IPS-18c (cell line): ENCODE measurements around the gene FMO5.
"Not testable (repeated sequence)": the region's sequence is repeated elsewhere in the genome, so short reads cannot be mapped to it uniquely, and the experiment has no call there.

Source experiments
- H3K4me3 ChIP-seq: 2 replicates; pipeline ENCODE4 v1.7.0; 2013; ENCODE audit warnings: low read depth, mild to moderate bottlenecking, low read length, moderate library complexity; ENCODE audit not compliant: insufficient read depth
- H3K9me3 ChIP-seq: one replicate; pipeline ENCODE4 v1.6.1; 2013; ENCODE audit warnings: mild to moderate bottlenecking, low read length, moderate library complexity; ENCODE audit not compliant: control insufficient read depth, insufficient read depth

The FMO5 gene

DNA sequence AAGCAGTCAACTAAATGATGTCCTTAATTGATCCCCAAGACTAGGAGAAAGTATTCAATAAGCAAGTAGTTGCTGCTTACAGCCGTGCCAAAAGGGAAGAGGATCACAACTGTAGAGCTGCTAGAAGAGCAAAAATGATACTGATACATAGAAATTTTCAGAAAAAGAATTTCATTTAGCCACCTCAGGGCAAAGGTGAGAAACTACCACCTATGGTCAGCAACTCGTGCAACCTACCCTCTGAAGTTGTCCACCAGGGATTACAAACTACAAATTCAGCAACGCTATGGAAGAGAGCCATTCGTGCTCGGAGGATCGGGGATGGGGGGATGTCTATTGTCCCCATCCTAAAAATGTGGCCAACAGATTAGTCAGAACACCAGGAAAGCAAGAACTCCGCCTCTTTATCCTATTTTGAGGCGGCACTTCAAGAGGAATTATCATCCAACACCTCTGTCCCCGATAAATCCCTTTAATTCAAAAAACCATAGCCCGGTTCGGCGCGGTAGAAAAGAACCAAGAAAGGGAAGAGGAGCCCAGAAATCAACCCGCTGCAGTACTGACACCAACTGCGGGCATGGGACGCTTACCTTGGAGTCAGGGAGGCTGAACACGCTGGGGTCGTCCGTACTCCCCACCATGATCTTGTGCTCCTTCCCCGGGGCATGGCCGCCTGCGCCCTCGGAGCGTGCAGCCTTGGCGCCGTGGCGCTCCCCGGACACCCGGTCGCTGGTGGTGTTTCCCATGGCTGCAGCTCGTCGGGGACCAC lies 53.6 kb downstream of the FMO5 start:
- H3K4me3 ChIP-seq, result peak overlapping the region; percentile 79
- no peaks in the 10 kb centered on the region for H3K9me3 ChIP-seq

DNA sequence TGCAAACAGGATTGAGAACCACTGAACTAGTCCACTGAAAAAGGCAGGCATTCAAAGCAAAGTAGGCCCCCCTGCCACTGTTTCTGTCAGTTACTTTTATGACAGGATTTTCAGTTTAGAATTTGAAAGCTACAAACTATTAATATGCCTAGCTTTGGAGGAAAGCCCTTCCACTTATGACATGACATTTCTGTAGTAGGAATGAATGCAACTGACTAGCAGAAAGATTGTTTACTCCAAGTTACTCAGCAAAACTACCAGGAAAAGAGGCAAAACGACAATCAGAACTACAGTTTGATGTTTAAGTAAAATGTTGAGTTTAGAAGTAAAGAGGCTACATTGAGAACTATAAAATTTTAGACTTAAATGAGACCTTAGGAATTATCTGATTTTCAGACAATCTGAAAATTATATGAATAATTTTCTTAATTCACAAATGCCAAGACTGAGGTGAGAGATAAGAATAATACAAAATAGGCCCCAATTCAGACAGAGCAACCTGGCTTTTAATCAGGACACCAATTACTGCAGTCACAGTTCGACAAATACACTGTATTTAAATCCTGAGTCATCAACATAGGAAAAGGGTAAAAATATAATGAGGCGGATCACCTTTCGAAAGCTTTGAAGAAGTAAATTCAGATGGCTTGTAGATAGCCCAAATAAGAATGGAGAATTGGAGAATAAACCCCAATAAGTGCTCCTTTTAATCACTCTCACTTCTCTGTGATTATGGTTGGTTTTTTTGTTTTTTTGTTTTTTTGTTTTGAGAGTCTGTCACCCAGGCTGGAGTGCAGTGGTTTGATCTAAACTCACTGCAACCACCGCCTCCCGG lies 55.1 kb downstream of the FMO5 start:
- no peaks in the 10 kb centered on the region for H3K9me3 ChIP-seq
- no peak overlapping the region for H3K4me3 ChIP-seq

DNA sequence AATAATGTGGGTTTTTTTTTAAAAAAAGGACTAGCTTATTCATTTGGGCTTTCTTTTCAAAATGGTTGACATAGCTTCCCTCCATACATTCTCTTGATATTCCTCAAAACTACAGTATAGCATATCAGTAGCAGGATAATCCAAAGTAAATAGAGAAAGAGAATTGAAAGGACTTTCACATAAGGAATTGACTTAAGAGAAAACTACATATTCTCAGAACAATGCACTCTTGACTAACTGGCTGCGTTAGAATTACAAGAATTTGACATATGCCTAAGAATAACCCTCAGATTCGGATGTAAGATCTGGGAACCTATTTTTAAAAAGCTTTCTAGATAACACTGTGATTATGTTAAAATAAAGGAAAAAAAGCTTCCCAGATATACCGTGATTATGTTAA lies 56.0 kb downstream of the FMO5 start:
- no peaks in the 10 kb centered on the region for H3K9me3 ChIP-seq
- no peak overlapping the region for H3K4me3 ChIP-seq

DNA sequence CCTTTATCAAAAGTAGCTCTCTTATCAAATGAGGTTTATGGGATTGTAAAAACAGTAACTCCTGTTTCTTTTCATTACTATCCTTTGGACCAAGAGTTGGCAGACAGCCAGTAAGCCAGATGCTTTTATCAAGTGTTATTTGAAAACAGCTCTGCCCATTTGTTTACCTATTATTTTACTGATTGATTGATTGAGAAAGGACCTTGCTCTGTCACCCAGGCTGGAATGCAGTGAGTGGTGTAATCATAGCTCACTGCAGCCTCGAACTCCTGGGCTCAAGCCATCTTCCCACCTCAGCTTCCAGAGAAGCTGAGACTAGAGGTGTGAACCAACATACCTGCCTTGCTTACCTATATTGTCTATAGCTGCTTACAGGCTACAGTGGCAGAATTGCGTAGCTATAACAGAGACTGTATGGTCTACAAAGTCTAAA lies 56.5 kb downstream of the FMO5 start:
- H3K4me3 ChIP-seq, result no peak overlapping the region
- H3K9me3 ChIP-seq, result no peaks in the 10 kb centered on the region

DNA sequence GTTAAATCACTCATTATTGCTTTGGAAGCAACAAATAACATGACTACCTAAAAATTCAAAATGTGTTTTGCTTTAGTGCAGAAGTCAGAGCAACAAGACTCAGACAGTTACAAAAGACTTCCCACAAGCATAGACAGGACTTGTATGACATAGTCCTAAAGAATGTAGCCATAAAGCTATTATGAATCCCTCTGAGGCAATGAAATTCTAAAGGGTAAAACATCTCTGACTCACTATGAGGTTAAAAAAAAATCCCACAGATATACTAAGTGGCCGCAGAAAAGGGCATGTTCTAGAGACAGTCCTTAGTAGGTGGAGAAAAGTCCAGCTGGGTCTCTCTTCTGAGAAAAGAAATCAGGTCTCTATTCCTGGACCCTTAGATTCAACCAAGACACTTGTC lies 57.8 kb downstream of the FMO5 start:
- H3K9me3 ChIP-seq, result no peaks in the 10 kb centered on the region
- H3K4me3 ChIP-seq, result no peak overlapping the region

DNA sequence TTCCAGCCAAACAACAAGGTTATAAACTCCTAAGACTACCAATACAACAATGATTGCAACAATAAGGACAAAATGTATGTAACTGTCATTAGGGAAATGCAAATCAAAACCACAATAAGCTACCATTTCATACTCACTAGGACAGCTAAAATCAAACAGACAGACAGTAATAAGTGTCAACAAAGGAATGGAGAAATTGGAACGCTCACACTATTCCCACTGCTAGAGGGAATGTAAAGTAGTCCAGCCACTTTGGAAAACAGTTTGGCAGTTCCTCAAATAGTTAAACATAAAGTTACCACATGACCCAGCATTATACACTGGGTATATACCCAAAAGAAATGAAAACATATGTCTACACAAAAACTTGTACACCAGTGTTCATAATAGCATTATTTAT lies 62.1 kb downstream of the FMO5 start:
- H3K4me3 ChIP-seq, result no peak overlapping the region
- no peaks in the 10 kb centered on the region for H3K9me3 ChIP-seq

DNA sequence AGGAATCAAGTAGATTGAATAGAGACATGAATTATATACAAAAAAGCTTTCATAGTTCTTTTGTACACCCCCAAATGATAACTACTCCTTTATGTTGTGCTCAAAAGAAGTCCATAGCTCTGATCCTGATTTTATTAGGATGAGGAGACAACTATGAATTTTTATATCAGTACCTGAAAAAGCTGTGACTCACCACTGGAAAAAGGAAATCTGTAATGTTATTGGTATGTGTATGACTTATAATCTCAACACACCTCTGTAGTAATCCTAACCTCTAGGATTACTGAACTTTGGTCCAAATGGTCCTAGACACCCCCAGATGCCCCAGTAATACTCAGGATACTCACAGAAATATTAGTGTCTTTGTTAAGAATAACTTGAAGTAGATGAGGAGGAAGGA lies 63.0 kb downstream of the FMO5 start:
- Histone ChIP-seq H3K4me3 (no peak overlapping the region), H3K9me3 (no peaks in the 10 kb centered on the region)

DNA sequence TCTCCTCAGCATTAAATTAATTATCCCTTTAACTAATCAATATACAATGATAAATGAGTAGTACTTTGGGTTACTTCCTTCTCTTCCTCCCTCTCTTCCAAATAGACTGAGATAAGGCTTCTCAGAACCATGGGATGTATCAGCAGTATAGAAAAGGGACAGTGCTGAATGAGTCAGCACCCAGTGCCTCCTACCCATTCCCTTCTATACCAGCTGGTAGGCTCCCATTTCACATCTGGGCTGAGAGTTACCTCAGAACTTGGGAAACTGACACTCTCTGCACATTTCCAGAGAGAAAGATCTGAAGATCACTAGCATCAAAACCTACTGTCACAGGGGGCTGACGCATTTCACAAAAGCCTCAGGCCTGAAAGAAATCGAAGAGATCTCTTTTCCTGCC lies 68.0 kb downstream of the FMO5 start:
- H3K9me3 ChIP-seq, H3K4me3 ChIP-seq: not testable (repeated sequence)

DNA sequence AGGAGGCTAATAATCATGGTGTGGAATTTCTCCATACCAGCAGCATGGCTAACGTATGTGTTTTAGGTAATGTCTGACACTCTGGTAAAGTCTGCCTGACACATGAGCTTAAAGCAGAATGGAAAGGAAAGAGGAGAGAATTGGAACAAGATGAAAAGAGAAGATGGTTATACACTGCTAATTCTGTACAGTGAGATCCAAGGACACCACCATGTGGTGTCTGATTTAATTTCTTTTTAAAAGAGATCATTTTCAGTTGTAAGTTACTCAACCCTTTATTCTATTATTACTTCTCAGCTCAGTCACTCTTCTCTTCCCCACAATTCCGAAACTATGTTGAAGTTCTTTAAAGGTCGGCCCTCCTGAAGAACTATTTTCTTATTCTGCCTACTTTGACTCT lies 68.5 kb downstream of the FMO5 start:
- H3K9me3 ChIP-seq, result no peaks in the 10 kb centered on the region
- no peak overlapping the region for H3K4me3 ChIP-seq

DNA sequence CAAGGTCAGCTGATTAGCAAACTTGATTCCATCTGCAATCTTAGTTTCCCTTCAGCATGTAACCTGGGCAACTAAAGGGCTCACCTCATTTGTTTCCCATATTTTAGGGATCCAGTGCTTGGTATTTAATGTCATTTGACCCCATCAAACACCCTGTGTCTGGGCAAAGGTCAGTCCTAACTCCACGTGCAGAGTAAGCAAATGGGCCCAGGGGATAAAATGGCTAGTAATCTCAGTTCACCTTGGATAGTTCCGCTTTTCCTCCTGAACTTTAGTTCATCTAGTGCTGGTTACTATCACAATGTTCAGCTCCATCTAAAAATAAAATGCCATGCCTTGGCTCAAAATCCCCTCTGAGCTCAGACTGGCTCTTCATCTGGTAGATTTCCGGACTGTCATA lies 72.4 kb downstream of the FMO5 start:
- no peak overlapping the region for H3K4me3 ChIP-seq
- H3K9me3 ChIP-seq, result no peaks in the 10 kb centered on the region

DNA sequence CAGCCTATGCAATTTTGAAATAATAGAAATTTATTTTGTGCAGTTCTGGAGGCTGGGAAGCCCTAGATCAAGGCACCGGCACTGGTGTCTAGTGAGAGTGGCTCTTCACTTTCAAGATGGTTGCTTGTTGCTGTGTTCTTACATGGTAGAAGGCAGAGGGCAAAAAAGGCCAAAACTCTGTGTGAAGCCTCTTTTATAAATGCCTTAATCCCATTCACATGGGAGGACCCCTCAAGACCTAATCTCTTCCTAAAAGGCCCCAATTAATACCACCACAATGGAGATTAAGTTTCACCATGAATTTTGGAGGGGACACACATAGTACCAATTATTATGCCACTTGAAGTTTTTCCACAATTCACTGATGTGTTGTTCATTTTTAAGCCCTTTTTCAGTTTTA lies 73.9 kb downstream of the FMO5 start:
- Histone ChIP-seq H3K9me3 (no peaks in the 10 kb centered on the region), H3K4me3 (no peak overlapping the region)

DNA sequence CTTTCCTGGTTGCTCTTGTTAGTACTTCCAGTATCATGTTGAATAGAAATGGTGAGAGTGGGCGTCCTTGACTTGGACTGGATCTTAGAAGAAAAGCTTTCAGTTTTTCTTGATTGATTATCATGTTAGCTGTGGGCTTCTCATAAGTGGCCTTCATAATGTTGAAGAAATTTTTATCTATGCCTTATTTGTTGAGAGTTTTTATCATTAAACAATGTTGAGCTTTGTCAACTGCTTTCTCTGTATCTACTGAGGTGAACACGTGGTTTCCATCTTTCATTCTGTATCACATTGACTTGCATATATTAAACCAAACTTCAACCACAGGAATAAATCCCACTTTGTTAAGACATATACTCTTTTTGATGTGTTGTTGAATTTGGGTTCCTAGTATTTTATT lies 82.3 kb downstream of the FMO5 start:
- Histone ChIP-seq H3K9me3 (no peaks in the 10 kb centered on the region), H3K4me3 (no peak overlapping the region)
